SK-N-SH (cell line): ENCODE results near the gene KIF6. TPM values are rescaled to one million over a fixed set of nuclear protein-coding genes. Genes with fewer than 3 reads are reported as not detected.

ENCODE experiments used
- CTCF ChIA-PET: fragments of 300-600, 350-600 bp; formaldehyde crosslinking; extraction: SDS; loops from one replicate; lab custom pipeline; 2021; lab: Yijun Ruan, JAX
- POLR2A ChIA-PET: fragments of 350-600 bp; sonication (Branson Sonifier 250); formaldehyde crosslinking; extraction: SDS; loops from one replicate; lab custom pipeline; 2020; ENCODE audit warnings: antibody characterized with exemption, inconsistent platforms; lab: Yijun Ruan, JAX
- DNase-seq: peaks from one replicate; pipeline ENCODE4 v3.0.0; 2012
- H2AFZ ChIP-seq: fragments of 200-600 bp; sonication (generic); 2 replicates; pipeline ENCODE4 v1.8.1; 2016; ENCODE audit warnings: antibody characterized with exemption, mild to moderate bottlenecking, low read depth
- H3F3A ChIP-seq: fragments of 200-600 bp; sonication (generic); replicated peaks from 2 replicates; pipeline ENCODE3; 2016; ENCODE audit warnings: antibody characterized with exemption, mild to moderate bottlenecking; ENCODE audit not compliant: insufficient read depth
- H3K27ac ChIP-seq, 2 experiments: fragments of 200-500 bp in 1 of 2; fragments of 200-600 bp in 1 of 2; sonication (Bioruptor generic) in 1 of 2; sonication (generic), shearing (Covaris generic) in 1 of 2; 2 replicates each; pipeline versions ENCODE4 v1.5.1 to v1.6.1; 2014 to 2016; ENCODE audit warnings: low read depth in 2 of 2, inconsistent platforms in 1 of 2, low read length in 1 of 2, mild to moderate bottlenecking in 1 of 2, mixed read lengths in 1 of 2
- H3K27me3 ChIP-seq: fragments of 200-600 bp; sonication (generic), shearing (Covaris generic); 2 replicates; pipeline ENCODE4 v1.6.1; 2016; ENCODE audit warnings: mixed run types; ENCODE audit not compliant: insufficient read depth
- H3K36me3 ChIP-seq, 2 experiments: fragments of 200-500 bp in 1 of 2; fragments of 200-600 bp in 1 of 2; sonication (Bioruptor generic) in 1 of 2; sonication (generic) in 1 of 2; replicated peaks in 1 of 2; 2 replicates each; pipeline versions ENCODE3 to v1.5.1; 2014 to 2016; ENCODE audit warnings: low read length in 1 of 2, mild to moderate bottlenecking in 1 of 2; ENCODE audit not compliant: insufficient read depth in 2 of 2, control insufficient read depth in 1 of 2
- H3K4me1 ChIP-seq, 2 experiments: fragments of 200-500 bp in 1 of 2; fragments of 200-600 bp in 1 of 2; sonication (Bioruptor generic) in 1 of 2; sonication (generic), shearing (Covaris generic) in 1 of 2; 2 replicates each; pipeline versions ENCODE4 v1.5.1 to v1.6.1; 2014 to 2016; ENCODE audit warnings: low read depth in 1 of 2, low read length in 1 of 2, mixed run types in 1 of 2; ENCODE audit not compliant: insufficient read depth in 2 of 2, control insufficient read depth in 1 of 2
- H3K4me2 ChIP-seq: fragments of 200-600 bp; sonication (generic), shearing (Covaris generic); 2 replicates; pipeline ENCODE4 v1.6.1; 2017; ENCODE audit warnings: mixed run types
- H3K4me3 ChIP-seq, 2 experiments: fragments of 200-500 bp in 1 of 2; fragments of 200-600 bp in 1 of 2; sonication (Bioruptor generic) in 1 of 2; sonication (generic), shearing (Covaris generic) in 1 of 2; 2 replicates each; pipeline versions ENCODE4 v1.5.1 to v1.8.1; 2014 to 2016; ENCODE audit warnings: low read depth in 2 of 2, inconsistent platforms in 1 of 2, low read length in 1 of 2, mild to moderate bottlenecking in 1 of 2, mixed read lengths in 1 of 2, moderate library complexity in 1 of 2
- H3K79me2 ChIP-seq: fragments of 200-600 bp; sonication (generic); 2 replicates; pipeline ENCODE4 v1.8.1; 2017; ENCODE audit warnings: mild to moderate bottlenecking; ENCODE audit not compliant: insufficient read depth
- H3K9ac ChIP-seq: fragments of 200-600 bp; sonication (generic); 2 replicates; pipeline ENCODE4 v1.6.1; 2017; ENCODE audit warnings: mixed run types
- H3K9me2 ChIP-seq: fragments of 200-600 bp; sonication (generic); 2 replicates; pipeline ENCODE4 v1.6.1; 2017; ENCODE audit warnings: mixed run types
- H3K9me3 ChIP-seq: fragments of 200-600 bp; sonication (generic); 2 replicates; pipeline ENCODE4 v1.6.1; 2017; ENCODE audit warnings: mixed run types, mild to moderate bottlenecking, moderate library complexity
- H4K20me1 ChIP-seq: fragments of 200-600 bp; sonication (generic); 2 replicates; pipeline ENCODE4 v1.6.1; 2017; ENCODE audit warnings: mild to moderate bottlenecking, mixed run types; ENCODE audit not compliant: insufficient read depth
- EP300 ChIP-seq, 2 experiments: IDR thresholded peaks; 2 replicates each; pipeline versions ENCODE4 v1.4.0 to v1.6.1; 2012; ENCODE audit warnings: borderline replicate concordance in 1 of 2, low read depth in 1 of 2, low read length in 1 of 2
- FOSL2 ChIP-seq: IDR thresholded peaks from 2 replicates; pipeline ENCODE4 v1.4.0; 2012; ENCODE audit warnings: low read depth, mild to moderate bottlenecking, moderate library complexity, borderline replicate concordance
- FOXJ3 ChIP-seq: sonication (generic); formaldehyde crosslinking; IDR thresholded peaks from 2 replicates; pipeline ENCODE4 v1.5.1; 2020; ENCODE audit warnings: mild to moderate bottlenecking, missing genetic modification reagents
- FOXM1 ChIP-seq: IDR thresholded peaks from 2 replicates; pipeline ENCODE4 v1.4.0; 2012; ENCODE audit warnings: low read depth, mild to moderate bottlenecking
- GABPA ChIP-seq: IDR thresholded peaks from 2 replicates; pipeline ENCODE4 v1.4.0; 2012; ENCODE audit warnings: low read depth, mild to moderate bottlenecking
- GATA2 ChIP-seq: sonication (generic); formaldehyde crosslinking; IDR thresholded peaks from 2 replicates; pipeline ENCODE4 v1.5.0; 2020; ENCODE audit warnings: mild to moderate bottlenecking, missing genetic modification reagents
- MXI1 ChIP-seq: IDR thresholded peaks from 2 replicates; pipeline ENCODE4 v1.6.1; 2012; ENCODE audit warnings: mild to moderate bottlenecking, low read depth, low read length, improper control_type of control experiment
- RAD21 ChIP-seq: IDR thresholded peaks from 2 replicates; pipeline ENCODE4 v1.6.1; 2012; ENCODE audit warnings: mild to moderate bottlenecking, low read length
- RCOR1 ChIP-seq: fragments of 150-350 bp; IDR thresholded peaks from 2 replicates; pipeline ENCODE4 v1.6.1; 2017; ENCODE audit warnings: antibody characterized with exemption, low read length
- SMC3 ChIP-seq: IDR thresholded peaks from 2 replicates; pipeline ENCODE4 v1.6.1; 2012; ENCODE audit warnings: low read depth, low read length, improper control_type of control experiment
- TCF12 ChIP-seq: IDR thresholded peaks from 2 replicates; pipeline ENCODE4 v1.4.0; 2012
- USF1 ChIP-seq: IDR thresholded peaks from 2 replicates; pipeline ENCODE4 v1.4.0; 2012; ENCODE audit warnings: low read depth, borderline replicate concordance
- WGBS: methylation state at CpG from one replicate; pipeline ENCODE4 v1.1.6; 2017; ENCODE audit warnings: low lambda C conversion rate; 5-methylcytosine and 5-hydroxymethylcytosine counted together
- polyA plus RNA-seq, 3 experiments: library from polyadenylated mRNA; depleted of rRNA; stranded (reverse); fragments of >200 nt; gene quantifications; 2 replicates each; pipeline ENCODE4 v1.2.3, GENCODE V29; 2012
- TF ChIP-seq, protein P1 (sequence below): fragments of 200-600 bp; sonication (generic); IDR thresholded peaks from 2 replicates; pipeline ENCODE4 v1.6.1; 2017; ENCODE audit warnings: antibody characterized with exemption, mild to moderate bottlenecking, moderate library complexity
- TF ChIP-seq, protein P2 (sequence below): fragments of 150-350 bp; IDR thresholded peaks from 2 replicates; pipeline ENCODE4 v1.6.1; 2016; ENCODE audit warnings: mild to moderate bottlenecking, low read depth, low read length

KIF6 gene
- polyA plus RNA-seq, 1 of the 3 experiments (the other 2 are of a cell fraction), result 0.13 TPM

DNA sequence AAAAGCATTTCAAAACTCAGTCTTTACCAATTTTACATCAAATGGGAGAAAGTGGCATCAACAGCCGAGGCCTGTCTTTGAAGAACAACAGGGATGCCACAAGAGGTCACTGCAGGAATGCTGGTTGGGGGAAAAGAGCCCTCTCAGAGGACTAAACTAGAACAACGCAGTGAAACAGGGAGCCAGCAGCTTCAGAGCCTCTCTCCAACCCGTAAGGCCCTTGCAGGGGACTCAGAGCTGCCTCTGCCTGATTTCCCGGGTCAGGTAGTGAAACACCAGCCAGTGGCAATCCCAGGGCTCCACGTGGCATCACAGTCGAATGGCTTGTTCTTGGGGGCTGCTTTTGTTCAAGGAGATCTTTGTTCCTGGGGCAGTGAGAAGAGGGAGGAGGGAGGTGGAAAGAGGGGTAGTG lies 347.7 kb downstream of the KIF6 start:
- H4K20me1 ChIP-seq, result no peaks in the 10 kb centered on the region
- H3K4me2 ChIP-seq, result no peak overlapping the region
- no peaks in the 10 kb centered on the region for H3K9me2 ChIP-seq
- H3K79me2 ChIP-seq, result no peaks in the 10 kb centered on the region
- H3K4me1 ChIP-seq, result peaks cover 0 to 2% of the 10 kb centered on the region in 2 experiments; a peak in 1 of 4 replicates
- POLR2A ChIA-PET, result no interaction called here
- 3% methylated on average over 5 of the region's 6 CpGs for WGBS
- TF ChIP-seq SMC3 (peak; percentile 92), RAD21 (peak; percentile 99), FOXJ3 (CRISPR knock-in tag) (peak; percentile 32; the same call in 1 of the 2 replicates), GATA2 (CRISPR knock-in tag) (no peak), RCOR1 (peak; percentile 44; the same call in 1 of the 2 replicates)
- TF ChIP-seq, protein P1, sequence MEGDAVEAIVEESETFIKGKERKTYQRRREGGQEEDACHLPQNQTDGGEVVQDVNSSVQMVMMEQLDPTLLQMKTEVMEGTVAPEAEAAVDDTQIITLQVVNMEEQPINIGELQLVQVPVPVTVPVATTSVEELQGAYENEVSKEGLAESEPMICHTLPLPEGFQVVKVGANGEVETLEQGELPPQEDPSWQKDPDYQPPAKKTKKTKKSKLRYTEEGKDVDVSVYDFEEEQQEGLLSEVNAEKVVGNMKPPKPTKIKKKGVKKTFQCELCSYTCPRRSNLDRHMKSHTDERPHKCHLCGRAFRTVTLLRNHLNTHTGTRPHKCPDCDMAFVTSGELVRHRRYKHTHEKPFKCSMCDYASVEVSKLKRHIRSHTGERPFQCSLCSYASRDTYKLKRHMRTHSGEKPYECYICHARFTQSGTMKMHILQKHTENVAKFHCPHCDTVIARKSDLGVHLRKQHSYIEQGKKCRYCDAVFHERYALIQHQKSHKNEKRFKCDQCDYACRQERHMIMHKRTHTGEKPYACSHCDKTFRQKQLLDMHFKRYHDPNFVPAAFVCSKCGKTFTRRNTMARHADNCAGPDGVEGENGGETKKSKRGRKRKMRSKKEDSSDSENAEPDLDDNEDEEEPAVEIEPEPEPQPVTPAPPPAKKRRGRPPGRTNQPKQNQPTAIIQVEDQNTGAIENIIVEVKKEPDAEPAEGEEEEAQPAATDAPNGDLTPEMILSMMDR, result peak; percentile 63
- TF ChIP-seq, all 33 proteins: peak for 5
- Histone ChIP-seq H3K36me3 (no peaks in the 10 kb centered on the region), H3F3A (no peaks in the 10 kb centered on the region), H3K27ac (no peak overlapping the region), H3K27me3 (no peaks in the 10 kb centered on the region), H2AFZ (no peak overlapping the region), H3K4me3 (no peak overlapping the region), H3K9ac (no peak overlapping the region), H3K9me3 (no peaks in the 10 kb centered on the region; the same call in 1 of the 2 replicates)
- peak; percentile 79 for DNase-seq
- CTCF ChIA-PET, result interaction anchor here (0.5 to 5.3 kb wide), 42 partner anchors 9 to 1668 kb away, joined by 3 to 69 read pairs (median 3); partner anchors contain the start of gene DAAM2

GRCh38 chr6:39375405-39375804 lies 349.8 kb downstream of the KIF6 start:
- H3K9me2 ChIP-seq, result no peaks in the 10 kb centered on the region
- H3K9ac ChIP-seq, result no peak overlapping the region
- H2AFZ ChIP-seq, result no peak overlapping the region
- no peak overlapping the region for H3K4me2 ChIP-seq
- no peaks in the 10 kb centered on the region for H3F3A ChIP-seq
- no peak for TF ChIP-seq MXI1
- no peak for TF ChIP-seq RCOR1
- TF ChIP-seq USF1, result no peak
- no peak for TF ChIP-seq FOXM1
- TF ChIP-seq EP300 (IDR thresholded peaks at IDR 0.05; ENCODE audit: borderline replicate concordance in 1 of 2, low read depth in 1 of 2, low read length in 1 of 2), result no peak
- TF ChIP-seq SMC3, result no peak
- TF ChIP-seq, protein P2, sequence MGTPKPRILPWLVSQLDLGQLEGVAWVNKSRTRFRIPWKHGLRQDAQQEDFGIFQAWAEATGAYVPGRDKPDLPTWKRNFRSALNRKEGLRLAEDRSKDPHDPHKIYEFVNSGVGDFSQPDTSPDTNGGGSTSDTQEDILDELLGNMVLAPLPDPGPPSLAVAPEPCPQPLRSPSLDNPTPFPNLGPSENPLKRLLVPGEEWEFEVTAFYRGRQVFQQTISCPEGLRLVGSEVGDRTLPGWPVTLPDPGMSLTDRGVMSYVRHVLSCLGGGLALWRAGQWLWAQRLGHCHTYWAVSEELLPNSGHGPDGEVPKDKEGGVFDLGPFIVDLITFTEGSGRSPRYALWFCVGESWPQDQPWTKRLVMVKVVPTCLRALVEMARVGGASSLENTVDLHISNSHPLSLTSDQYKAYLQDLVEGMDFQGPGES, result no peak
- TF ChIP-seq FOSL2, result no peak
- no peak for TF ChIP-seq GABPA
- TF ChIP-seq TCF12, result no peak
- POLR2A ChIA-PET, result no interaction called here
- no peaks in the 10 kb centered on the region for H3K27me3 ChIP-seq
- H3K9me3 ChIP-seq, result no peaks in the 10 kb centered on the region; the same call in 1 of the 2 replicates
- H4K20me1 ChIP-seq, result no peaks in the 10 kb centered on the region
- H3K27ac ChIP-seq, result no peak overlapping the region
- no peaks in the 10 kb centered on the region for H3K79me2 ChIP-seq
- 42% methylated on average over 3 of the region's 3 CpGs for WGBS
- no peaks in the 10 kb centered on the region for H3K36me3 ChIP-seq
- CTCF ChIA-PET, result interaction anchor here (1.3 to 5.3 kb wide), 5 partner anchors 8 to 1653 kb away, joined by 3 to 69 read pairs (median 7); no protein-coding TSS in a partner anchor
- peaks cover 0 to 2% of the 10 kb centered on the region in 2 experiments; a peak in 1 of 4 replicates for H3K4me1 ChIP-seq
- DNase-seq, result no peak
- H3K4me3 ChIP-seq, result no peak overlapping the region
